ENCODE measurements around the gene LCN15. TPM values are rescaled to one million over a fixed set of nuclear protein-coding genes. Genes with fewer than 3 reads are reported as not detected.

Gene LCN15
- polyA plus RNA-seq, 3 donors: not detected

DNA sequence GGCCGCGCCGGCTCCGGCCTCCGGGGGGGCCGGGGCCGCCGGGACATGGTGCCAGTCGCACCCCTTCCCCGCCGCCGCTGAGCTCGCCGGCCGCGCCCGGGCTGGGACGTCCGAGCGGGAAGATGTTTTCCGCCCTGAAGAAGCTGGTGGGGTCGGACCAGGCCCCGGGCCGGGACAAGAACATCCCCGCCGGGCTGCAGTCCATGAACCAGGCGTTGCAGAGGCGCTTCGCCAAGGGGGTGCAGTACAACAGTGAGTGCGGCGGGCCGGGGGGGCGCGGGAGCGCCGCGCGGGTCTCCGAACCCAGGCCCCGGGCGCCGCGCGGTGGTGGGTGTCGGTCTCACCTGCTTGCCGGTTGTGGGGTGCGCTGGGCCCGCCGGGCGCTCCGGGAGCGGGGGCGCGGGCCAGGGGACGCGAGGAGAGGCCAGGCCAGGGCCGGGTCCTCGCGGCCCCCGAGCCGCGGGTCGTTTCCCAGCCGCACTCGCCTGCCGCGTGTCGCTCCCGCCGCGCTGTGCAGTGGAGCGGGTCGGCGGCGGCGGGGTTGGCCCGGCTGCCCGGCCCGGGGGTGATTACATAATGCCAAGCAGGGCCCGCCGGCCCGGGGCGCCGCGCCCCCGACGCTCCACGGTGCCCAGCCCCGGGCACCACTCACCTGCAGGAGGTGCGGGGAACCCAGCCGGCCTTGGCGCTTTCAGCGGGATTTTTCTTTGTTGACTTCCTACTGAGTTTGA is 43.9 kb upstream of the LCN15 start:
- Histone ChIP-seq H3K4me3 (replicated peaks in 1 of 3; ENCODE audit: low read depth in 2 of 3, low read length in 3 of 3) (peak overlapping the region; percentile 65 to 92 (median 87)), H3K4me1 (ENCODE audit: control insufficient read depth in 1 of 2, insufficient read depth in 2 of 2, low read length in 2 of 2) (peaks cover 21 to 35% of the 10 kb centered on the region in 2 donors), H3K36me3 (replicated peaks in 1 of 2; ENCODE audit: control insufficient read depth in 1 of 2, insufficient read depth in 2 of 2, low read length in 2 of 2) (peaks cover 5 to 14% of the 10 kb centered on the region in 2 donors), H4K20me1 (ENCODE audit: insufficient read depth, low read length) (peaks cover 37% of the 10 kb centered on the region), H3K4me2 (replicated peaks; ENCODE audit: extremely low read depth, low read length, poor library complexity, severe bottlenecking) (peak overlapping the region; percentile 97), H2AFZ (ENCODE audit: insufficient read depth, low read depth, low read length, poor library complexity, severe bottlenecking) (peak overlapping the region; percentile 90), H3K9me3 (replicated peaks in 1 of 2; ENCODE audit: control insufficient read depth in 1 of 2, insufficient read depth in 1 of 2, low read length in 2 of 2) (no peaks in the 10 kb centered on the region), H3K9ac (ENCODE audit: insufficient read depth, low read length, poor library complexity, severe bottlenecking) (peak overlapping the region; percentile 81), H3K79me2 (ENCODE audit: insufficient read depth, low read length) (peaks cover 50% of the 10 kb centered on the region), H3K27me3 (ENCODE audit: control insufficient read depth in 2 of 2, insufficient read depth in 2 of 2, low read length in 2 of 2) (no peaks in the 10 kb centered on the region), H3K27ac (ENCODE audit: low read depth in 1 of 2, low read length in 2 of 2) (peak overlapping the region in 1 of 2 donors; percentile 70)
- H3K36me3 Mint-ChIP-seq: peaks cover 27 to 48% of the 10 kb centered on the region in 2 donors
- H3K27ac Mint-ChIP-seq: peak overlapping the region in 4 of 7 donors; percentile 35 to 81 (median 74)
- WGBS (ENCODE audit: insufficient coverage): under 1% methylated on average over 93 of the region's 93 CpGs
- peaks cover 0 to 3% (median 0%) of the 10 kb centered on the region in 7 donors for H3K9me3 Mint-ChIP-seq
- peak in 1 of 3 donors; percentile 6 for DNase-seq
- intact Hi-C loops (cut with micrococcal nuclease): loop anchor here (5.0 to 10.0 kb wide), 2 partner anchors 34 to 137 kb away; partner anchors contain the start of genes AJM1 (in 1 of the 2), C8G (in 1 of the 2) and FBXW5 (in 1 of the 2)
- H3K4me3 Mint-ChIP-seq: peak overlapping the region; percentile 83 to 88
- TF ChIP-seq, protein P1, sequence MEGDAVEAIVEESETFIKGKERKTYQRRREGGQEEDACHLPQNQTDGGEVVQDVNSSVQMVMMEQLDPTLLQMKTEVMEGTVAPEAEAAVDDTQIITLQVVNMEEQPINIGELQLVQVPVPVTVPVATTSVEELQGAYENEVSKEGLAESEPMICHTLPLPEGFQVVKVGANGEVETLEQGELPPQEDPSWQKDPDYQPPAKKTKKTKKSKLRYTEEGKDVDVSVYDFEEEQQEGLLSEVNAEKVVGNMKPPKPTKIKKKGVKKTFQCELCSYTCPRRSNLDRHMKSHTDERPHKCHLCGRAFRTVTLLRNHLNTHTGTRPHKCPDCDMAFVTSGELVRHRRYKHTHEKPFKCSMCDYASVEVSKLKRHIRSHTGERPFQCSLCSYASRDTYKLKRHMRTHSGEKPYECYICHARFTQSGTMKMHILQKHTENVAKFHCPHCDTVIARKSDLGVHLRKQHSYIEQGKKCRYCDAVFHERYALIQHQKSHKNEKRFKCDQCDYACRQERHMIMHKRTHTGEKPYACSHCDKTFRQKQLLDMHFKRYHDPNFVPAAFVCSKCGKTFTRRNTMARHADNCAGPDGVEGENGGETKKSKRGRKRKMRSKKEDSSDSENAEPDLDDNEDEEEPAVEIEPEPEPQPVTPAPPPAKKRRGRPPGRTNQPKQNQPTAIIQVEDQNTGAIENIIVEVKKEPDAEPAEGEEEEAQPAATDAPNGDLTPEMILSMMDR (IDR thresholded peaks at IDR 0.05): no peak
- peaks cover 30% of the 10 kb centered on the region for H3K4me1 Mint-ChIP-seq
- peaks cover 0 to 7% (median 1%) of the 10 kb centered on the region in 3 donors for H3K27me3 Mint-ChIP-seq (ENCODE audit: low read depth in 3 of 3)

DNA sequence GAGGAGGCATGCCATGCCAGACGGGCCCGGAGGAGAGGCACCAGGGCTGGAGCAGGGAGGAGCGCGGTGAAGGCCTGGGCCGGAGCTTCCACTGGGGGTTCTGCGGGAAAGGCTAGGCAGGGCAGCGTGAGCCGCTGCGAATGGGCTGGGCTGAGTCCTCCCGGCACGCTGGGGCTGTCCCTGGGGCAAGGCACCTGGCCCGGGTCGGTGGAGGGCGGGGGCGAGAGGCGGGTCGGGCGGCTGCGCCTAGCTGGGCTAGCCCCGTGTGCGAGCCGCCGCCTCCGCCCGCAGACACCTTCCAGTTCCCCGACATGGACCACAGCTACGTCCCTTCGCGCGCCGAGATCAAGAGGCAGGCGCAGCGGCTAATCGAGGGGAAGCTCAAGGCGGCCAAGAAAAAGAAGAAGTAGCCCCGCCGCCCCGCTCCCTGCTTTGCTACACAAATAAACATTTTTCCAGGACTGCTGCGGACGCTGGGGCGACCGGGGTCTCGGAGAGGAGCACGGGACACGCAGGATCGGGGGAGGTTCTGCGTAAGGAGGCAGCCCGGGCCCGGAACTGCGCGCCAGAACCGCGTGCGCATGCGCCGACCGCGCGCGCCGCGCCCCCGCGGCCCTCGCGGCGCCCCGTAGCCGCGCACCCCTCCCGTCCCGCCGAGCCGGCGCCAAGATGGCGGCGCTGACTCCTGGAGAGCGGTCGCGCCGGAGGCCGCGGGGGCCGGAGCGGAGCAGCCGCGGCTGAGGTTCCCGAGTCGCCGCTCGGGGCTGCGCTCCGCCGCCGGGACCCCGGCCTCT is 43.2 kb upstream of the LCN15 start, which contains the start of gene RABL6:
Gene RABL6, plus strand, starts transcription at position 668 of the 794 bp plus-strand sequence. CDS start 249 bp downstream, outside the sequence.
- TF ChIP-seq, protein P1 (IDR thresholded peaks at IDR 0.05): no peak
- peaks cover 21 to 40% of the 10 kb centered on the region in 2 donors for H3K36me3 Mint-ChIP-seq
- H3K27ac Mint-ChIP-seq: peak within 1 kb of the TSS; percentile 80 to 93 (median 88)
- H3K27me3 Mint-ChIP-seq (ENCODE audit: low read depth in 3 of 3): peaks cover 1 to 8% (median 3%) of the 10 kb centered on the region in 3 donors
- peaks cover 21 to 35% of the 10 kb centered on the region in 2 donors for H3K4me1 ChIP-seq (ENCODE audit: control insufficient read depth in 1 of 2, insufficient read depth in 2 of 2, low read length in 2 of 2)
- peaks cover 29% of the 10 kb centered on the region for H4K20me1 ChIP-seq (ENCODE audit: insufficient read depth, low read length)
- H3K79me2 ChIP-seq (ENCODE audit: insufficient read depth, low read length): peaks cover 45% of the 10 kb centered on the region
- intact Hi-C loops (cut with micrococcal nuclease): loop anchor here (2.0 to 10.0 kb wide), 3 partner anchors 17 to 137 kb away; partner anchors contain the start of genes AJM1 (in 1 of the 2), C8G (in 1 of the 2), FBXW5 (in 1 of the 2) and TMEM141 (in 1 of the 2)
- H3K4me1 Mint-ChIP-seq: peaks cover 28% of the 10 kb centered on the region
- WGBS (ENCODE audit: insufficient coverage): 1% methylated on average over 89 of the region's 96 CpGs
- peak; percentile 61 to 75 (median 67) for DNase-seq
- H3K27ac ChIP-seq (ENCODE audit: low read depth in 1 of 2, low read length in 2 of 2): peak within 1 kb of the TSS; percentile 72 to 84
- H3K4me3 Mint-ChIP-seq: peak within 1 kb of the TSS; percentile 86 to 89
- H3K9ac ChIP-seq (ENCODE audit: insufficient read depth, low read length, poor library complexity, severe bottlenecking): peak within 1 kb of the TSS; percentile 81
- peaks cover 0 to 2% of the 10 kb centered on the region in 2 donors for H3K27me3 ChIP-seq (ENCODE audit: control insufficient read depth in 2 of 2, insufficient read depth in 2 of 2, low read length in 2 of 2)
- H3K4me3 ChIP-seq (replicated peaks in 1 of 3; ENCODE audit: low read depth in 2 of 3, low read length in 3 of 3): peak within 1 kb of the TSS; percentile 74 to 92 (median 87)
- H3K9me3 ChIP-seq (replicated peaks in 1 of 2; ENCODE audit: control insufficient read depth in 1 of 2, insufficient read depth in 1 of 2, low read length in 2 of 2): no peaks in the 10 kb centered on the region
- H3K36me3 ChIP-seq (replicated peaks in 1 of 2; ENCODE audit: control insufficient read depth in 1 of 2, insufficient read depth in 2 of 2, low read length in 2 of 2): peaks cover 5 to 6% of the 10 kb centered on the region in 2 donors
- peak within 1 kb of the TSS; percentile 97 for H3K4me2 ChIP-seq (replicated peaks; ENCODE audit: extremely low read depth, low read length, poor library complexity, severe bottlenecking)
- H3K9me3 Mint-ChIP-seq: peaks cover 0 to 3% (median 0%) of the 10 kb centered on the region in 7 donors
- H2AFZ ChIP-seq (ENCODE audit: insufficient read depth, low read depth, low read length, poor library complexity, severe bottlenecking): peak within 1 kb of the TSS; percentile 96
